Measurements from ENCODE around the gene DLGAP5.

DLGAP5 gene

DNA sequence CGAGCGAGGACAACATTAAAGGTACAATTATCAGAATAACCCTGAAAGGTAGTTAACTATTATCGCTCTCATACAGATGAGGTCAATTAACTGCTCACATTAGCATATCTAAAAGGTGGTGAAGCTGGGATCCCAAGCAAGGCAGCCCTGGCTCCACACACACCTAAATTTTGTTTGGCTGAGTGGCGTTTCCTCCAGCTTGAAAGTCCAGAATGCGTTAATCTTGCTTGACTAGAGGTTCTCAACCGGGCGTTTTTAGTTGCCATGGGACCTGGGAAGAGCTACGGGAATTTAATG, 531 bp downstream of the DLGAP5 start:
- no peak for DNase-seq (ENCODE audit: low read depth)
- peak overlapping the region; percentile 65 for H3K4me3 ChIP-seq (ENCODE audit: low read depth, low read length)

DNA sequence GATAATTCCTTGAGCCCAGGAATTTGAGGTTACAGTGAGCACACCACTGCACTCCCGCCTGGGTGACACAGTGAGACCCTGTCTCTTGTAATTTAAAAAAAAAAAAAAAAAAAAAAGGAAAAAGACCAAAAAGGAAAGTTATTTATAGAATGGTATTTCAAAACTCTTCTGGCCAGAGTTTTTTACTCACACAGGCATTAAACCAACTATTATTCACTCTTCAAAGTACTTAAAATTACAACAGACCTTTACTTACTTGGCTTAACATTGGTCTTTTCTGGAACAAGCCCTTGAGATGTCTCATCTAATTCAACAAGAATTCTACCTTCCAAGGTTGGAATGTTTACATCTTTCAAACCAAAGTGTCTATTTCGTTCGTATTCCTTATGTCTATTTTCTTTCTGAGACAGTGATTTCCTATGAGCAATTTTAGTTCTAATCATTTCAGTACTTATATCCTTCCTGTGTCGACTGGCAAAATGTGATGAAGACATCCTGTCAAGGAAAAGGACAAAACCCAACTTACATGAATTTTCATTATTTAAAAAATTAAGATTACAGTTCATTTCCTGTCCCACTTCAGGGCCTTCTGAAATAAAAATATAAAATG, 2.6 kb downstream of the DLGAP5 start:
- no peak overlapping the region for H3K4me3 ChIP-seq (ENCODE audit: low read depth, low read length)
- no peak for DNase-seq (ENCODE audit: low read depth)

DNA sequence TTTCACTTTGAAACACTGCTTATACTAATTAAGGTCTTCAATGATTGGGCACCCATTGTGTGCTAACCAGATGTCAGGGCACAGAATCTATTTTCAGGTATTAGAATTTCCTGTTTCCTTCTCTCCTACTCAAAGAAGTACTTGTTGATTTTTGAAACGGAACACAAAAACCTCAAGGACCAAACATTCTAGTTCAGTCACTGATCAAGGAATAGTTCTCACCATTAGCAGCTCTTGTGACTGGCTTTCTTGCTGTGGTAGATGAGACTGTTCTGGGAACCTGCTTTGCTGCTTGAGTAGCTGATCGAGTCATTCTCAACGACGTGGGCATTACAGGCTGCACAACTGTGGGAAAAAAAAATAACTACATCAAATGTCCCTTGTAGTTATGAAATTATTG, 11.0 kb downstream of the DLGAP5 start:
- DNase-seq (ENCODE audit: low read depth) = peak; percentile 3
- no peak overlapping the region for H3K4me3 ChIP-seq (ENCODE audit: low read depth, low read length)

- DNase-seq (ENCODE audit: low read depth) = no peak
- H3K4me3 ChIP-seq (ENCODE audit: low read depth, low read length) = no peak overlapping the region
Observed at GRCh38 chr14:55180006-55180405, 11.4 kb downstream of the DLGAP5 start.

- DNase-seq (ENCODE audit: low read depth) = no peak
- no peak overlapping the region for H3K4me3 ChIP-seq (ENCODE audit: low read depth, low read length)
Observed at GRCh38 chr14:55170526-55170925, 20.9 kb downstream of the DLGAP5 start.

DNA sequence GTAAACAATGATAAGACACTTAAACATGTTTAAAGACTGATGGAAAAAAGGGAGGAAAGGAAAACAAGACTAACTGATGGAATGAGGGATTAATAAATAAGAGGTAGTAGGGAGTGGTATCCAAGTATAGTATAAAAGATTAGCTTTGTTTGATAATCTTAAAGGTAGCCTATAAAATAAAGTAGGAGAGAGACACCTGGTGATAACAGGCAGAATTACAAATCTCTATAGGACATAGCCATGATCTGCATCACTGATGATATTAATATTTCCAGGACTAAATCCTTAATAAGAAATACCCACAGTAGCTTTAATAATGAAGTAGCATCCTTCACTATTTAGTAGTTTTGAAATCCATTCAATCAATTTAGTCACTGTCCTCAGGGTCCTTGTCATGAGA, 30.4 kb downstream of the DLGAP5 start:
- no peak for DNase-seq (ENCODE audit: low read depth)
- H3K4me3 ChIP-seq (ENCODE audit: low read depth, low read length) = no peak overlapping the region

DNA sequence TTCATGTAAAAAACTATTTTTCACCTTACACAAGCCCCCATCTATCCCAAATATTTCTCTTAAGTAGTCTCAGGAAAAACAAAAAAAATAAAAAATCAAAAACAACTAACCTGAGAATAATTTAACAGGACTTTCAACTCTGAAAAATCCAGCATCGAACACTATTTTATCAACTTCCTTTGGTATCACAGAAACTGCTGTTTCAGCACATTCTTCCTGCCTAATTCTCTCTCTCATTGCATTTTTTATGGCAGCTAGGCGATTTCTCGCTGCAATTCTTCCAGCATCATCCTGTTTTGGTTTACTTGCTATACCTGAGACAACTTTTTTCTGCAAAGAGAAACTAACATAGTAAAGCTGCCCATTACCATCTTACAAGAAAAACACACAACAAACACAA, 33.0 kb downstream of the DLGAP5 start:
- DNase-seq (ENCODE audit: low read depth) = no peak
- no peak overlapping the region for H3K4me3 ChIP-seq (ENCODE audit: low read depth, low read length)

DNA sequence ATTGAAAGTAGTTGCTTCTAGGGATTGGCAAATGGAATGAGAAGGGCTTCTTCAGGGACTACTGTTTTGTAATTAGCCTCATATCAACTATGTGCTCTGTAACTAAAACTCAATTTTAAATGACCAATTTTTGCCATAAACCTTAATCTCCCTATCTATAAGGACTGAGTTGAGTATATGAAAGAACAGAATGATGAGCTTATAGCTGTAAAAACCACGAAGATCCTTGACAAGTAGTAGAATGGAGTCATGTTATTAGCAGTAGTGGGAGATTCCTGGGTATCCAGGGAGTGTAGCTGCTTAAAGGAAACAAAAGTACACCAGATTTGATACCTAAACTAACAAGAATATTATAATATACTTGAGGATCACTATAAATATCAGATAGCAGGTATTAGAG, 34.3 kb downstream of the DLGAP5 start:
- no peak overlapping the region for H3K4me3 ChIP-seq (ENCODE audit: low read depth, low read length)
- DNase-seq (ENCODE audit: low read depth) = no peak

DNA sequence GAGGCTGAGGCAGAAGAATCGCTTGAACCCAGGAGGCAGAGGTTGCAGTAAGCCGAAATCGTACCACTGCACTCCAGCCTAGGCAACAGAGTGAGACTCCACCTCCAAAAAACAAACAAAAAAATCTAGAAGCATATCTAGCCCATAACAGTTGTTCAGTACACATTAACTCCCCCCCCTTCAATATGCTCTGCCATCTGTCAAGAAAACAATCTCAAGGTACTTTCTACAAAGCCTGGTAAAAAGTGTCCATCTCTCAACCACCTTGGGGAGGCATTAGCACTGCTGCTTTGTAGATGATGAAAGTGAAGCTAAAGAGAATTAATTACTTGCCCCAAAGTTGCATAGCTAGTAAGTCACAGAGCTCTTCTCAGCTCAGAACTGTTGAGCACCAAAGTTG, 37.4 kb downstream of the DLGAP5 start:
- H3K4me3 ChIP-seq (ENCODE audit: low read depth, low read length) = no peak overlapping the region
- DNase-seq (ENCODE audit: low read depth) = no peak

- no peak overlapping the region for H3K4me3 ChIP-seq (ENCODE audit: low read depth, low read length)
- DNase-seq (ENCODE audit: low read depth) = no peak
Observed at GRCh38 chr14:55152052-55152753, 39.2 kb downstream of the DLGAP5 start.

DNA sequence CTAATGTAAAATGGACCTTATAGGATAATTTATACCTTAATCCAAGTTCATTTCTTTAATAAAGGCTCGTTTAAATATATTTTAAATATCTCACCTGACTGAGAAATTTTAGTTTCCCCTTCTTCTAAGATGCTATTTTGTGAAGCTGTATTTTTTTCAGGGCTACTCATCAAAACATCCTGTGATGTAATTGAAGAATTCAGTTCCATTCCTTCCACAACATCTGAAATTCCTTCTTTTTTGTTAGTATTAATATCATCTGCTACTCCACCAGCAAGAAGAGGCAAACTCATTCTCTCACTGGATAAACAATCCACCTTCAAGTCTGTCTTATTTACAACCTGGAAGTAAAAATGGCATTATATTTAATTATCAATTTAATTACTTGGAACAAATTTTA, 39.8 kb downstream of the DLGAP5 start:
- H3K4me3 ChIP-seq (ENCODE audit: low read depth, low read length) = no peak overlapping the region
- DNase-seq (ENCODE audit: low read depth) = no peak

DNA sequence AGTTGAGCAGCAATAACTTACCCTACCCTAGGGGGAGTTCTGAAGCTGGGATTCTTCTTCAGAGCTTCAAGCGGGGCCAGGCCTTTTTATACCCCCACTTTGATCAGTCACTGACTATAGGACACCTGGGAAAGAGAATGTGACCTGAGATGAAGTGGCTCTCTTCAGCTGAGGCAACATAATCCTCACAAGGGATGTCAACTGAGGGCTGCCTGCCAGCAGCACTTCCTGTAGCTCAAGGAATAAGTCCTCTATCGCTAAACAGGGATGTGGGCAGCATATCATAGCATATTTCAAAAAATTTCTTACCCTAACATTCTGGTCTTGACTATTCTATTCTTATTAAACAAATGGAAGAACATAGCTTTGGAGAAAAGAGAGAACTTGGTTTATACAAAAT, 45.0 kb downstream of the DLGAP5 start:
- no peak for DNase-seq (ENCODE audit: low read depth)
- no peak overlapping the region for H3K4me3 ChIP-seq (ENCODE audit: low read depth, low read length)

DNA sequence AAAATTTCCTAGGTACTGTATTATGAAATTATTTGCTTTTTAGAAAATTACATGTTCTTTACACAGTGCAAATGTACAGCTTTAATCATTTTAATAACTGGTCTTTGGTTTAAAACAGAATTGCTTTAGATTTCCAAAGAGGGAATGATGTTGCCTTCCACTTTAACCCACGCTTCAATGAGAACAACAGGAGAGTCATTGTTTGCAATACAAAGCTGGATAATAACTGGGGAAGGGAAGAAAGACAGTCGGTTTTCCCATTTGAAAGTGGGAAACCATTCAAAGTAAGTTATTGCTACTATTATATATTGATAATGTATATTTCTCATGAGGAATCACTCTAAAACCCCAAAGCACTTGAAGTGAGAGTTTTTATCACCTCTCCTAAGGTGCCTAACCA, 48.9 kb downstream of the DLGAP5 start:
- H3K4me3 ChIP-seq (ENCODE audit: low read depth, low read length) = no peak overlapping the region
- DNase-seq (ENCODE audit: low read depth) = no peak

DNA sequence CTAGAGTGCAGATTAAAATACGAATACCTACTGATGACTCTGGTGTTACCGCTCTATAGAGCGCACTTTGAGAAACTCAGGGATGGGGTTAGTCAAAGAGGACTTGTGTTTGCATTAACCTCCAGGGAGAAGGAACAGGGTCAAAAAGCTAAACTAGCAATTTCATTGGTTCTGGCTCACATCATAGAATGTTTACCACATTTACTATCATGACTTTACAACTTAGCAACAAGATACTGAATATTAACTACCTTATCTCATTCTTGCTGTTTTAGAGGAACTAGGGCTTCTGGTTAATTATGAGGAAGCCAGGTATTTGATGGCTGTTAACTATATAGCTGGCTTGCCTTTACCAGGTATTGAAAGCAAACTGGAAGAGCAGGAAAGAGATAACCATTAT, 49.6 kb downstream of the DLGAP5 start:
- DNase-seq (ENCODE audit: low read depth) = no peak
- H3K4me3 ChIP-seq (ENCODE audit: low read depth, low read length) = no peak overlapping the region

- no peak for DNase-seq (ENCODE audit: low read depth)
- H3K4me3 ChIP-seq (ENCODE audit: low read depth, low read length) = no peak overlapping the region
Observed at GRCh38 chr14:55139696-55140509, 51.5 kb downstream of the DLGAP5 start.

DNA sequence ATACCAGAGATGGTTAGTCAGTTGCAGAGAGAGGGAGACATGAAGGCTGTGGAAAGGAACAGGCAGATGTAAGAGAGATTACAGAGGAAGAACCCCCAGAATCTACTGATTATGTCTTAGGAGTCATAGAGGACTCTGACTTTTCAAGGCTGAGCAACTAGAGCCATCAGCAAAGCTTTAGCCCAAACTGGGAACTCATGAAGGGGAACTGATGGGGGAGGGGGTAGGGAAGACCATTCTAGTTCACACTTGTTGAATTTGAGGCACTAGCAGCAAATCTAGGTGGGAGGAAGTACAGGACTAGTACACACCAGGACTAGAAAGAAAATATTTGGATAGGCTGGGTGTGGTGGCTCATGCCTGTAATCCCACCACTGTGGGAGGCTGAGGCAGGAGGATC, 52.2 kb downstream of the DLGAP5 start:
- no peak overlapping the region for H3K4me3 ChIP-seq (ENCODE audit: low read depth, low read length)
- no peak for DNase-seq (ENCODE audit: low read depth)

- H3K4me3 ChIP-seq (ENCODE audit: low read depth, low read length) = no peak overlapping the region
- DNase-seq (ENCODE audit: low read depth) = no peak
Observed at GRCh38 chr14:55138091-55138490, 53.3 kb downstream of the DLGAP5 start.

DNA sequence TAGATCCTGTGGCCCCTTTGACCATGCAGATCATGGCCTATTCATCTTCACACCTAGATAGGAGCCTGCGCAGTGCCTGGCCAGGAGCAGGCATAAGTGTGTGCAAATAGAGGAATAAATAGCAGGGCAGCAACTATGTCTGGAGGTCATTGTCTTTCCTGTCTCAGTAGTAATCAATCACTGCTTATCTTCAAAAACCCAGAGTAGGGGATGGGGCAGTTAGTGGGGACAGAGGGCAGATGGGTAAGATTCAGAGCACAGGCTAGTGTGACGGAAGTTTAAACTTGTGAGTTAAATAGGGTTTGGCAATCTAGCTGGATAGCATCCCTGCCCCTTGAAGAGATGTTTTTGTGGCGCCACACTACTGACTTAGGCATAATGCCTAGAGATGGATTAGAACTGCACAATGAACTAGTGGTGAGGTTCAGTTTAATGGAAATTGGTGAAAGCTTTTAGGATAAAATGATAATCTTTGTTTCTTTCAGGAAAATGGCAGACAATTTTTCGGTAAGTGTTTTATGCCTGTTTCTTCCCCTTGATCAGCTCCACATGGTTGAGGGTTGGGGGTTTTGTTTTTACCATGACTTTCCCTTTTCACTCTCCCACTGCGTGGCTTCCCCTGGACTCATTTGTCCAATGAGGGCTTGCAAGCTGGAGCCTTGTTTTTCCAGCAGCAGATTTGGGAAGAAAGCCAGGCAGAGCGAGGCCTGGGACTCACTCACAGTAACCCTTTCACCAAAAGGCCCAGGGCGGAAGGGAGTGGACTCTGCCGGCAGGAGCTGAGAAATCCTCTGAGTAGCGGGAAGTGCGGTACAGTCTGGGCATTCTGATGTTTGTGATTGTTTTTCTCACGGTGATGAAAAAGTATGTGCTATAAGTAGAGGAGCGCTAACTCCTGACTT, 54.2 kb downstream of the DLGAP5 start:
- H3K4me3 ChIP-seq (ENCODE audit: low read depth, low read length) = no peak overlapping the region

DNA sequence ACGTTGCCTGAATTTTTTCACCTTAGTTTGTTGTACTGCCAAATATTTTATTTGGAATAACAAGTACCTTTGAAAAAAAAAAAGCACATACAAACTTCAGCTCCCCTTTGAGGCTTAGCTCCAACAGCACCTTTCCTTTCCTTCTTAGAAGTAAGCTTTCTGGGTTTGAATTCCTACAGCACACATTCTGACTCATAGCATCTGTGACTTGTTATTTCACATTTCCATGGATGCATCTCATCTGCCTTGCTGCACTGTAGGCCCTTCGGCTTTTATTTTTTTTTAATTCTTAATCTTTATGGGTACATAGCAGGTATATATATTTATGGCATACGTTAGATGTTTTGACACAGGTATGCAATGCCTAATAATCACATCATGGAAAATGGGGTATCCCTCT, 55.1 kb downstream of the DLGAP5 start:
- no peak overlapping the region for H3K4me3 ChIP-seq (ENCODE audit: low read depth, low read length)
- no peak for DNase-seq (ENCODE audit: low read depth)

More for the DNA sequence above, 54.2 kb downstream of the DLGAP5 start:
- DNase-seq (ENCODE audit: low read depth) = peak; percentile 79

DNA sequence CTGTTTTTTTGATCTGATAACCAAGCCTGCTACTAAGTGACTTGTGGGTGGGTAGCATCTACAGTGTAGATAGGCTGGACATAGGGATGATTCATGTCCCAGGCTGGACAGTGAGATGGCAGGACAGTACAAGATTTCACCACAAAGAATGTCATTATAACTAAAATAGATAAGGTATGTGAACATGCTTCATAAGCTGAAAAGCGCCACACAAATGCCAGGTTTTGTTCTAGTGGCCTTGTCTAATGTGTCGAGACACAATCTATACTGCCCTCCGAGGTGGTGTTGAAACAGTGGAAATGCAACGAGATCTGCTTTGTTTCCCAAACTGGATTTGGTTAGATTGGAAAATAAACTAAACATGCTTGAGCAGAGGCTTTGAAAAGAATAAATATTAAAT, 58.0 kb downstream of the DLGAP5 start:
- no peak overlapping the region for H3K4me3 ChIP-seq (ENCODE audit: low read depth, low read length)
- no peak for DNase-seq (ENCODE audit: low read depth)
